ENCODE data around the gene ZCCHC7. TPM values are rescaled to one million over a fixed set of nuclear protein-coding genes. Genes with fewer than 3 reads are reported as not detected.

ZCCHC7 gene
- total and polyA plus RNA-seq, 10 of the 15 experiments (the other 5 are each of a cell fraction or from before 2014, with no cell fraction given) = 42.9 to 178 (median 53.3) TPM

DNA sequence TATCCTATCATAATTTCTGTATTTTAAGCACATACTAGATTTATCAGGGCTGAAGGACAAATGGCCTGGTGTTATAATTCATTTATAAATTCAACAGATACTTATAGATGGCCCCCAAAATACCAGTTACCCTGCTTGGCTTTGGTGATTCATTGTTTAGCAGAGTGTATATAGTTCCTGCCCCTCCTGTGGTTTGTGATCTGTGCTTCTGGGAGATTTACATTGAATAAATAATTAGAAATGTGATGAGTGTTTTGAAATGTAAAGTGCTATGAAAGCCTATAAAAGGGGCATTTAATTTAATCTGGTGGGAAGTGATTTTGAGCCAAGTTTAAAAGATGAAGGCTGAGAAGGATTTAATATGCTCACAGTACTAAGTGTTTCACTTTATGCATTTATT is 36.7 kb upstream of the ZCCHC7 start:
- Histone ChIP-seq H3K4me1 (ENCODE audit: control insufficient read depth, insufficient read depth, low read length) (peaks cover 11% of the 10 kb centered on the region), H3K79me2 (ENCODE audit: control insufficient read depth, insufficient read depth, low read length) (peaks cover 83% of the 10 kb centered on the region), H3K9me3 (replicated peaks; ENCODE audit: control insufficient read depth, insufficient read depth, low read length) (no peaks in the 10 kb centered on the region), H3K27ac (ENCODE audit: control insufficient read depth, insufficient read depth) (peak overlapping the region; percentile 33; the same call in 1 of the 2 replicates), H2AFZ (ENCODE audit: control insufficient read depth, low read depth, low read length) (no peak overlapping the region), H3K4me2 (ENCODE audit: control insufficient read depth, insufficient read depth) (peak overlapping the region; percentile 77; the same call in 1 of the 2 replicates), H3K9ac (ENCODE audit: control insufficient read depth, insufficient read depth, low read length) (peak overlapping the region; percentile 1; the same call in 1 of the 2 replicates), H3K4me3 (peak overlapping the region; percentile 13; the same call in 1 of the 2 replicates), H4K20me1 (ENCODE audit: control insufficient read depth, insufficient read depth) (no peaks in the 10 kb centered on the region), H3K36me3 (ENCODE audit: control insufficient read depth in 2 of 2, insufficient read depth in 2 of 2, low read length in 1 of 2) (peaks cover 4 to 14% of the 10 kb centered on the region in 2 experiments; a peak in 3 of 4 replicates), H3K27me3 (replicated peaks in 1 of 2; ENCODE audit: control insufficient read depth in 2 of 2, insufficient read depth in 2 of 2, low read length in 1 of 2) (no peaks in the 10 kb centered on the region)
- ChIA-PET POLR2A (interaction anchor here (1.0 to 2.3 kb wide), 3 partner anchors 8 to 46 kb away, joined by 3 to 7 read pairs (median 3); partner anchors contain the start of gene ZCCHC7), CTCF (interaction anchor here (1.5 to 1.8 kb wide), 3 partner anchors 17 to 88 kb away, joined by 5 to 6 read pairs (median 5); no protein-coding TSS in a partner anchor), SMC1A (ENCODE audit: uncharacterized antibody, unreplicated experiment) (interaction anchor here (1.0 to 6.1 kb wide), 13 partner anchors 8 to 244 kb away, joined by 3 to 31 read pairs (median 6); no protein-coding TSS in a partner anchor), RAD21 (ENCODE audit: unreplicated experiment) (interaction anchor here (0.9 to 9.1 kb wide), 9 partner anchors 17 to 241 kb away, joined by 3 to 64 read pairs (median 4); partner anchors contain the start of genes PAX5 and ZCCHC7)
- ATAC-seq (no peak), DNase-seq (ENCODE audit: low read depth, low spot score) (no peak), FAIRE-seq (no peak)
- in situ Hi-C loops (cut with MboI) = no loop called here
- no TSS peak for BruUV-seq (replicated peaks)
- no peak for TF ChIP-seq TAF1 (IDR thresholded peaks at IDR 0.05; ENCODE audit: borderline replicate concordance, low read depth, low read length)
- TF ChIP-seq, protein P1, sequence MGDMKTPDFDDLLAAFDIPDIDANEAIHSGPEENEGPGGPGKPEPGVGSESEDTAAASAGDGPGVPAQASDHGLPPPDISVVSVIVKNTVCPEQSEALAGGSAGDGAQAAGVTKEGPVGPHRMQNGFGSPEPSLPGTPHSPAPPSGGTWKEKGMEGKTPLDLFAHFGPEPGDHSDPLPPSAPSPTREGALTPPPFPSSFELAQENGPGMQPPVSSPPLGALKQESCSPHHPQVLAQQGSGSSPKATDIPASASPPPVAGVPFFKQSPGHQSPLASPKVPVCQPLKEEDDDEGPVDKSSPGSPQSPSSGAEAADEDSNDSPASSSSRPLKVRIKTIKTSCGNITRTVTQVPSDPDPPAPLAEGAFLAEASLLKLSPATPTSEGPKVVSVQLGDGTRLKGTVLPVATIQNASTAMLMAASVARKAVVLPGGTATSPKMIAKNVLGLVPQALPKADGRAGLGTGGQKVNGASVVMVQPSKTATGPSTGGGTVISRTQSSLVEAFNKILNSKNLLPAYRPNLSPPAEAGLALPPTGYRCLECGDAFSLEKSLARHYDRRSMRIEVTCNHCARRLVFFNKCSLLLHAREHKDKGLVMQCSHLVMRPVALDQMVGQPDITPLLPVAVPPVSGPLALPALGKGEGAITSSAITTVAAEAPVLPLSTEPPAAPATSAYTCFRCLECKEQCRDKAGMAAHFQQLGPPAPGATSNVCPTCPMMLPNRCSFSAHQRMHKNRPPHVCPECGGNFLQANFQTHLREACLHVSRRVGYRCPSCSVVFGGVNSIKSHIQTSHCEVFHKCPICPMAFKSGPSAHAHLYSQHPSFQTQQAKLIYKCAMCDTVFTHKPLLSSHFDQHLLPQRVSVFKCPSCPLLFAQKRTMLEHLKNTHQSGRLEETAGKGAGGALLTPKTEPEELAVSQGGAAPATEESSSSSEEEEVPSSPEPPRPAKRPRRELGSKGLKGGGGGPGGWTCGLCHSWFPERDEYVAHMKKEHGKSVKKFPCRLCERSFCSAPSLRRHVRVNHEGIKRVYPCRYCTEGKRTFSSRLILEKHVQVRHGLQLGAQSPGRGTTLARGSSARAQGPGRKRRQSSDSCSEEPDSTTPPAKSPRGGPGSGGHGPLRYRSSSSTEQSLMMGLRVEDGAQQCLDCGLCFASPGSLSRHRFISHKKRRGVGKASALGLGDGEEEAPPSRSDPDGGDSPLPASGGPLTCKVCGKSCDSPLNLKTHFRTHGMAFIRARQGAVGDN (IDR thresholded peaks at IDR 0.05) = no peak
- TF ChIP-seq NFXL1 (IDR thresholded peaks at IDR 0.05; ENCODE audit: borderline replicate concordance) = no peak
- TF ChIP-seq TCF12 (IDR thresholded peaks at IDR 0.05; ENCODE audit: low read depth, low read length) = no peak
- no peak for TF ChIP-seq RELA (IDR thresholded peaks at IDR 0.05; ENCODE audit: borderline replicate concordance, partially characterized antibody)
- TF ChIP-seq, protein P2, sequence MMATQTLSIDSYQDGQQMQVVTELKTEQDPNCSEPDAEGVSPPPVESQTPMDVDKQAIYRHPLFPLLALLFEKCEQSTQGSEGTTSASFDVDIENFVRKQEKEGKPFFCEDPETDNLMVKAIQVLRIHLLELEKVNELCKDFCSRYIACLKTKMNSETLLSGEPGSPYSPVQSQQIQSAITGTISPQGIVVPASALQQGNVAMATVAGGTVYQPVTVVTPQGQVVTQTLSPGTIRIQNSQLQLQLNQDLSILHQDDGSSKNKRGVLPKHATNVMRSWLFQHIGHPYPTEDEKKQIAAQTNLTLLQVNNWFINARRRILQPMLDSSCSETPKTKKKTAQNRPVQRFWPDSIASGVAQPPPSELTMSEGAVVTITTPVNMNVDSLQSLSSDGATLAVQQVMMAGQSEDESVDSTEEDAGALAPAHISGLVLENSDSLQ (IDR thresholded peaks at IDR 0.05) = no peak
- no peak for TF ChIP-seq NFIC (IDR thresholded peaks at IDR 0.05; ENCODE audit: low read depth, low read length)
- TF ChIP-seq NBN (IDR thresholded peaks at IDR 0.05) = no peak
- intact Hi-C loops (cut with micrococcal nuclease; ENCODE audit: unreplicated experiment) = loop anchor here (5.0 kb wide), 2 partner anchors 39 to 219 kb away; partner anchors contain the start of gene ZCCHC7

All from GM12878 (cell line).